Germinal center (tissue), 1 donor: ENCODE data around the gene VWF.

Experiments used
- DNase-seq: peaks from one replicate; pipeline ENCODE4 v3.0.0; 2012; ENCODE audit warnings: mixed read lengths, low spot score

VWF gene

GRCh38 chr12:5947006-5947405 lies 177.5 kb downstream of the VWF start:
- DNase-seq, result no peak

GRCh38 chr12:5946388-5946787 lies 178.1 kb downstream of the VWF start:
- no peak for DNase-seq

GRCh38 chr12:5945071-5946008 lies 179.1 kb downstream of the VWF start, which contains the start of gene ANO2:
Gene ANO2 (minus strand): TSS chr12:5945259. CDS start chr12:5945217, 42 bp downstream.
- DNase-seq, result no peak

GRCh38 chr12:5944688-5945070 lies 179.8 kb downstream of the VWF start:
- no peak for DNase-seq

GRCh38 chr12:5944053-5944452 lies 180.4 kb downstream of the VWF start:
- DNase-seq, result no peak

- DNase-seq, result no peak
These were observed 182.6 kb downstream of the VWF start for GRCh38 chr12:5941907-5942306.

- no peak for DNase-seq
These were observed 196.5 kb downstream of the VWF start for GRCh38 chr12:5927732-5928516.

- no peak for DNase-seq
These were observed 198.8 kb downstream of the VWF start for GRCh38 chr12:5925646-5926045.

- DNase-seq, result no peak
These were observed 200.1 kb downstream of the VWF start for GRCh38 chr12:5924342-5924741.

- DNase-seq, result no peak
These were observed 200.7 kb downstream of the VWF start for GRCh38 chr12:5923751-5924150.

GRCh38 chr12:5923043-5923605 lies 201.3 kb downstream of the VWF start:
- no peak for DNase-seq

GRCh38 chr12:5921966-5922899 lies 202.2 kb downstream of the VWF start:
- no peak for DNase-seq

- DNase-seq, result no peak
These were observed 203.2 kb downstream of the VWF start for GRCh38 chr12:5921027-5921909.

- DNase-seq, result no peak
These were observed 207.6 kb downstream of the VWF start for GRCh38 chr12:5916785-5917290.

GRCh38 chr12:5915511-5915910 lies 209.0 kb downstream of the VWF start:
- DNase-seq, result no peak

GRCh38 chr12:5914387-5915149 lies 209.9 kb downstream of the VWF start:
- no peak for DNase-seq

GRCh38 chr12:5913387-5913786 lies 211.1 kb downstream of the VWF start:
- DNase-seq, result no peak

GRCh38 chr12:5912437-5913334 lies 211.8 kb downstream of the VWF start:
- no peak for DNase-seq
